GM21515 (cell line): ENCODE data around the gene PTGER1.
A peak's percentile ranks its signal among the peaks of the same experiment; 100 is the strongest.

Experiments used
- ATAC-seq: cut with Tn5 transposase; IDR thresholded peaks from one replicate; pipeline ENCODE4 v1.9.1; 2021; ENCODE audit not compliant: unreplicated experiment

The PTGER1 gene

DNA sequence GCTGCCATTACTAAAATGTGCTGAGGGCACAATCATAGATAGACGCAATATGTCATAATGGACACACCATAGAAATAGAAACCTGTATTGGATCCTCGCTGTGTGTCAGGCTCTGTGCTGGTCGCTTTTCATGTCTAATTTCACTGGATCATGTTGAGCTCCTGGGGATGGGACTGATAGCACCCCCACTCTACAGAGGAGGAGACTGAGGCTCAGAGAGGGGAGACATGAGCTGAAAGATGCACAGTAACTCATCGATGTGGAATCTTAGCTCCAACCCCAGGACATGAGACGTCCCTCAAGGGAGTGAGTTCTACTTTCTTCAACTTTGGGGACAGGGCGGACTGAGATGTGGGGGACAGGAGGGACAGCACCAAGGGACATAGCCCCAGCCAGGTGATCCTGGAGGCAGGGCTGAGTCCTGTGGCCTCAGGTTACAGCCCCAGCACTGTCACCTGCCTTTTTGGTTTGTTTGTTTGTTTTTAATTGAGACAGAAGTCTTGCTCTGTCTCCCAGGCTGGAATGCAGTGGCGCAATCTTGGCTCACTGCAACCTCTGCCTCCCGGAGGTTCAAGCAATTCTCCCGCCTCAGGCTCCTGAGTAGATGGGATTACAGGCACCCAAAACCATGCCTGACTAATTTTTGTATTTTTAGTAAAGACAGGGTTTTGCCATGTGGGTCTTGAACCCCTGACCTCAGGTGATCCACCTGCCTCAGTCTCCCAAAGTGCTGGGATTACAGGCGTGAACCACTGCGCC is 27.4 kb upstream of the PTGER1 start:
- no peak for ATAC-seq

DNA sequence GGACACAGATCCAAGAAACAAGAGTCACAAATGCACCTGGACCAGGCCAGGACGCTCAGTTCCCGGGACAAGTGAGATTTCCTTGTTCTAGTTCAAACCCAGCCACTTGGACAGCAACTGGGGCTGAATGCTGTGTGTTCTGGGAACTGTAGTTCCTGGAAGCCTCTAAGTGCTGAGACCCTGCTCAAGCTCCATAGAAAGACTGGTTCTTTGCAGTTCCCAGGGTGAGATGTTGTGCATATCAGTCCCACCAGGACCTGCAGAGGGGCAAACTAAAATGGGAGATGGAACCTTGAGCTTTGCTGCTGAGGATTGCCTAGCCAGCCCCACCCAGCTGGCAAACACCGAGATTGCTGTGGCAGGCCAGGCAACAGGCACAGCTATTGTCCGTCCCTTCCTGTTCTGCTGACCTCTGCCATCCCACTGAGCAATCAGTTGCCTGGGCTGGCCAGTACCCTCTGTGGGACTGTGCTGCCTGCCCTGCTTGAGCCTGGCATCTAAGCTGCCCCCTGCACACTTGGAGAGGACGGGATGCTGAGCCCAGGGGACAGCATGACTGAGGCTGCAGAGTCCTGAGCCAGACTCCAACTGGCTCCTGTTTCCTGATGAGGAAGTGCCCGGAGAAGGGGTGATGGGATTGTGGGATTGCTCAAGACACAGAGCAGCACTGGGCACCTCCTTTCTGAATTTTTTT is 22.2 kb upstream of the PTGER1 start:
- ATAC-seq = no peak

DNA sequence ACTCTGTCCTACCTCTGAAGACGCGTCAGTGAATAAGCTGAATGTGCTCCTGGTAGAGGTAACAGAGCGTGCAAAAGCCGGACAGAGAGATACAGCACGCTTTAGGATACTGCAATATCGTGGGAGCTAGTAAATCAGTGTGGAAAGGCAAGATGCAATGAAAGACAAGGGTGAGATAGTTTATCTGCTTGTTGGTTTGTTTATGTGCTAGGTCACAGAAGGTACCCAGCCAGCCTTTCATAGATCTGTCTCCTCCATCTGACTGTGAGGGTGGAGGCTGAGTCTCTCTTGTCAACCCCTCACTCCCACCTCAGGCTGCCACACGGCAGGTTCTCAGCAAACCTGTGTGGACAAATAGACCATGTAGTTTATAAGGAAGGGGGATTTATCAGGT is 21.7 kb upstream of the PTGER1 start:
- no peak for ATAC-seq

DNA sequence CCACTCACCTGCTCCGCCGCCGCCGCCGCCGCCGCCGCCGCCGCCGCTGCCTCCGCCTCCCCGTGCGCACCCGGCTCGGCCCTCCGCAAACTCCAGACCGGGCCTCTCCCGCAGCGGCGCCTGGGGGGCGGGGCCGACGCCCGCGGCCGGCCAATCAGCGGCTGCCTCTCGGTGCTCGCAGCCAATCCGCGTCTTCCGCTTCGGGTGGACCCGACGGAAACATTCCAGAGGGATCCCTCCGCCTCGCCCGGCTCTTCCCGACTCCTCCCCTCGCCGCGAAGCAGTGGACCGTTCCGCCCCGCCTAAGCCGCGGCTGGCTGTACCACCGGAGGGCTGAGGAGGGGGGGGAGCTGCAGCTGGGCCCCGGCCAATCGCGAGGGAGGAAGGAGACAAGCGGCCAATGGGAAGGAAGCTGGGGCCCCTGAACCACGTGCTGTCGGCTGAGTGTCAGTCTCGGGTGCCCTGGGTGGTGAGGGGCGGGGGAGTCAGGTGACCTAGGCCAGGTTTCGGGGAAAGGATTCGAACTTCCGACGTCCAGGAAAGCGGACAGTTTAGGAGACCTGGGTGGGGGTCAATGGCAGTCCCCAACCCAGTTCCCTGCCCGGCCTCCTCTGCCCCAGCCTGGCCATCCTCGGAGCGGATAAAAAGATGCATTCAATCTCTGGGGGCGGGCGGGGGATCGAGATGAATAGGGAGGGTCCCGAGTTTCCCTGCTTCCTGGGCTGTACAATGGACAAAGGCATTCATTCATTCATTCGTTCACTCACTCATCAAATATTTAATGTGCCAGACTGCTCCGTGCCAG is 21.1 kb upstream of the PTGER1 start, which contains the start of gene GIPC1:
TSS of gene GIPC1 (minus strand) at position 99 of the 805 bp plus-strand sequence. CDS start 13,151 bp downstream, outside the sequence.
- peak; percentile 62 for ATAC-seq

DNA sequence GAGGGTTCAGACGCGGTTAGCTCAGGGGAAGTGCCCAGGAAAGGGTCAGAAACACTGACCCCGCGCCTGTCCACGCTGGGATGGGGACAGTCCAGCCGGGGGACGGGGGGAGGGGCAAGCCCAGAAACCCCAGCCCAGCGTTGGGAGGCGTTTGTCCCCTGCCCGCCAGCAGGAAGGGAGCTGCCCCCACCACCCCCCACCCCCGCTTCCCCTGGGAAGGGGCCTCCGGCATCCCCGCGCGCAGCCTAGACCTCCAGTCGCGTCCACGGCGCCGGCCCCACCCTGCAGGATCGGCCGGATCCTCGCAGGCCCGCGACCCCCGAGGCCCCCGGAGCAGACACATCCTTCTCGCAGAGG is 20.5 kb upstream of the PTGER1 start:
- ATAC-seq = no peak

DNA sequence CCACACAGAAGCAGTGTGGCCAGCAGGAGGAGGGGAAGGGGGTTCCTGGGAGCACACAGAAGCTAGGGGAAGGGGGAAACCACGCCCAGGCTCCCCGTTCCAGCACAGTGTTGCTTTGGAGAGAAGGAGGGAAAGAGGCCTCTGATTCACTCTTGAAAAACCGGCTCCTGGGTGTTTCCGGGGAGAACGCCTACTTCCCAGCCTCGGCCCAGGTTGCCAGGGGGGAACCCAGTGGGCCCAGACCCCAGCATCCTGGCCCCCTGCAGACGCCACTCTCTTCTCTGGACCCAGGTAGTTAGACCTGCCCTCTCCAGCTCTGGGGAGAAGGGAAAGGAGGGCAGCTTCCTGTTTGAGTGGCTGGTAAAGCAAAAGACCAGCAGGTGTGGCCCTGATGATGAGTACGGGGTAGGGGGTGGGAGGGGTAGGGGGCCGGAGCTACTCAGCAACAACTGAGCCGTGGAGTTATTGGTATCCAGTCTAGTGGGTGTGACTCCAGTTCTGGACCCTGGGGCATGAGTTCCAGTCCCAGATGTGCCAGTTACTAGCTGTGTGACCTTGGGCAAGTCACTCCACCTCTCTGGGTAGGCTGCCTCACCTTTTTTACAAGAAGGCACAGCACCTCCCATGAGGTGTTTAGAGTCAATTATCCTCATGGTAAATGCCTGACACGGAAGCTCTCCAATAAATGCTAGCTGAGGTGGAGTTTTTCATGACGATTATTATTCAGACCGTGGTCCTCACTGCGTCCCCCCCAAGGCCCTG is 19.9 kb upstream of the PTGER1 start:
- ATAC-seq = no peak

DNA sequence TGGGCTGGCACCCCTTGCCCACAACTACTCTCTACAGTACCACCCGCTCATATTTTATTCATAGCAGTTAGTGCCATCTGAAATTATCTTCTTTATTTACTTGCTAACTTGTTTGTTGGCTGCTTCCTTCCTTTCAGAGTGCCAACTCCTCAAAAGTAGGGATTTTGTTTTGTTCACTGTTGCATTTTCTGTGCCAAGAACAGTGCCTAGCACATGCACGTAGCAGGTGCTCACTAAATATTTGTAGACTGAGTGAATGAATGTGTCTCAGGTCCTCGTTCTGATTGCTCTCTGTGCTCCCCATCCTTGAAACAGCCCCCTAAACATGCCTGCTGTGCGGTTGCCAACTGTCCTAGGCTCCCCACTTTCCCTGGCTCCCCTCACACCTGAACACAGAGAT is 19.3 kb upstream of the PTGER1 start:
- no peak for ATAC-seq

DNA sequence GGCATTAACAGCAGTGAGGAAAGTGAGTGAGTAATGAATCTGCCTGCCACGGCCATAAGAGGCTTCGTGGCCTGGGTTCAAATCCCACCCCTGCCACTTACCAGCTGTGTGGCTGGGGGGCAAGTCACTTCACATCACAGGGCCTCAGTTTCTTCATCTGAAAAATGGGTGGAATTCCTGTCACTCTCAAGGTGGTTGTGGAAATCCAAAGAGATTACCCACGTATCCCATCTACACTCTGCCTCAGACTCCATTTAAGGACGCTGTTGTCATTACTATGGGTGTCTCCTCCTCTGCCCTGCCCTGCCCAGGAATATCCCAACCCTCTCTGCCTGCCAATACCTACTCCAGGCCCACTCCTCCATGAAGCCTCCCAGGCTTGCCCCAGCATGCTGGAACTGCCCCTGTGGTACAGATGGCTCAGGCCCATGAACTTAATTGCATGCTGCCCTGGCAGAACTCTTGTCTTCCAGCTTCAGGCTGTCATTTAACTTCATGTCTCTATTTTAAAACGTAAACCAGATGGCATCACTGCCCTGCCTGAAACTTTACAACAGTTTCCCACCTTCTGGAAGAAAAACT is 17.7 kb upstream of the PTGER1 start:
- no peak for ATAC-seq

DNA sequence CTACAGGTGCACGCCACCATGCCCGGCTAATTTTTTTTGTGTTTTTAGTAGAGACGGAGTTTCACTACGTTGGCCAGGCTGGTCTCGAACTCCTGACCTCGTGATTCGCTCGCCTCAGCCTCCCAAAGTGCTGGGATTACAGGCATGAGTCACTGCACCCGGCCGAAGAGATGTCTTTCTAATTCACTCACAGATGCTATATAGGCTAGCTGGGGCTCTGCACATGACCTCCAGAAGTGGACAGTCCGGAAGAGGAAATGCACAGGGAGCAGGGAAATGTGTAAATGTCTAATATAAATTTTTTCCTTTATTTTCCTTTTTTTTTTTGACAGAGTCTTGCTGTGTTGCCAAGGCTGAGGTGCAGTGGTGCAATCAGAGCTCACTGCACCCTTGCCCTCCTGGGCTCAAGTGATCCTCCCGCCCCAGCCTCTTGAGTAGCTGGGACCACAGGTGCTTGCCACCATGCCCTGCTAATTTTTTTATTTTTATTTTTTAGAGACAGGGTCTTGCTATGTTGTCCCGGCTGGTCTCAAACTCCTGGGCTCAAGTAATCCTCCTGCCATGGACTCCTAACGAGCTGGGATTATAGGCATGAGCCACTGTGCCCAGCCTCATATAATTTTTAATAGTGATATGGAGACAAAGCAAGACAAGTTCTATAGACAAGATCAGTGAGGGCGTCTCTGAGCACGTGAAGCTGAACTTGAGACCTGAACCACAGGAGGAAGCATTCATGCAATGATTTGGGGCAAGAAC is 12.4 kb upstream of the PTGER1 start:
- ATAC-seq = no peak

DNA sequence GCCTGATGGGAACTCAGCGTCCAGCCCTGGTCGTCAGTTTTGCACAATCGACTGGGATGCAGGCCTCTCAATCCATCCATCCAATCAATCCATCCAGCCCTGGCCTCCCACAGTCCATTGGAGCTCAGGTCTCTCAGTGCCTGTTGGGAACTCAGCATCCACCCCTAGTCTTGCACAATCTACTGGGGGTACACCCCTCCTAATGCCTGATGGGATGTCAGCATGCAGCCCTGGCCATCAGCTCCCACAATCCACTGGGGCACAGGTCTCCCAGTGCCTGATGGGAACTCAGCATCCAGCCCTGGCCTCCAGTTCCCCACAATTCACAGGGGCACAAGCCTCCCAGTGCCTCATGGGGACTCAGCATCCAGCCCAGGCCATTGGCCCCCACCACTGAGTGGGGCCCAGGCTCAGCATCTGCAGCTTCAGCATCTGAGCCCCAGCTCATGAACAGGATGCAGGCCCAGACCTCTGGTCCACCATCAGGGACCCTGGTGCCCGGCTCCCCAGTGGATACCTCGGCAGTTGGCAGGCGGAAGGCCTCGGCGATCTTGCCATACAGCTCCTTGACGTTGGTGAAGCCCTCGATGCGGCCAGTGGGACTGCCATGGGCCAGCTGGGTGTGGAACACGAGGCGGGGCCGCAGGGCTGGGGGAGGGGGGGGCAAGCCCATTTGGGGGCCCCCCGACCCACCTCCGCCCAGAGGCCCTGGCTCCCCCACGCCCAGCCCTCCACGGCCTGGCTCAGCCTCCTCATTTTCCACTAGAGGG is 7.2 kb upstream of the PTGER1 start:
- ATAC-seq = no peak

DNA sequence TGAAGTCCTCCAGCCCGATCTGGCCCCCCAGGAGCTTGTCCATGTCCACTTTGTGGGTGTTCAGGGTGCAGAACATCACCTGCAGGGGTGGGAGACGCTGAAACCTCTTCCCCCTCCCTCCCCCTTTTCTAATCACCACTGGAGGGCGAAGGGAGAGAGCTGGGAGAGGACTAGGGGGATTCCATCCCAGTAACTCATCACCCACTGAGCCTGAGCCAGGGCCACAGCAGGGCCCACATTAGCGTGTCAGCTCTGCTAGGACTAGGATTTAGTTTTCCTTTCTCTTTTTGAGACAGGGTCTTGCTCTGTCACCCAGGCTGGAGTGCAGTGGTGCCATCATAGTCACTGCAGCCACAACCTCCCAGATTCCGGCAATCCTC is 5.5 kb upstream of the PTGER1 start:
- ATAC-seq = no peak

DNA sequence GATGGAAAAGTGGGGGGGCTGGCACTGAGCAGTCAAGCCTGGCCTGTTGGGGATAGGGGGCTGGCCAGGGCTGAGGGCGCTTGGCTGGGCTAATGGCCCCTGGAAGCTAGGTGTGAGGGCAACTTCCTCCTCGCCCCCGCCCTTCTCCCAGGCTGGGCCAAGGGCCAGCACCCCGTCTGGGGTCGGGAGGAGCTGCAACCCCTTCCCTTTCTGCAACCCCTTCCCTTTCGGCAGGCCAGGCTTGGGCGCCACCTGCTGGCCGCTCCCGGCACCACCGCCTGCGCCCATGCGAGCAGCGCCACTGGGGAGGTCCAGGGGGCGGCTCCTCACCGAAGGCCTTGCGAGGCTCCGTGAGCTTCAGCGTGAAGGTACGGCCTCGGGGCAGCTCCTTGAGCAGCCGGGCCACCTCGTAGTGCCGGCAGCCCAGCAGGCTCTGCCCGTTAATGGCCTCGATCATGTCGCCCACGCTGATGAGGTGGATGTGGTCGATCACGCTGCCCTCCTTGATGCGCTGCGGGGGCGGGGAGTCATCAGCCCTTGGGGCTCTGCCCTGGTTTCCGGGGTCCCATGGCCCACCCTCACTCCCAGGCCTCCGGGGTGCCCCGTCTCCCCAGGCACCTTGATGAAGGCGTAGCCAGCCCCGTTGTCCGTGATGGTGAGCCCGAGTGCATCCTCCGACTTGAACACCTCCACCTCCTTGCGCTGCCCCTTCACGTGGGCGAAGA is 5.0 kb upstream of the PTGER1 start:
- ATAC-seq = no peak

DNA sequence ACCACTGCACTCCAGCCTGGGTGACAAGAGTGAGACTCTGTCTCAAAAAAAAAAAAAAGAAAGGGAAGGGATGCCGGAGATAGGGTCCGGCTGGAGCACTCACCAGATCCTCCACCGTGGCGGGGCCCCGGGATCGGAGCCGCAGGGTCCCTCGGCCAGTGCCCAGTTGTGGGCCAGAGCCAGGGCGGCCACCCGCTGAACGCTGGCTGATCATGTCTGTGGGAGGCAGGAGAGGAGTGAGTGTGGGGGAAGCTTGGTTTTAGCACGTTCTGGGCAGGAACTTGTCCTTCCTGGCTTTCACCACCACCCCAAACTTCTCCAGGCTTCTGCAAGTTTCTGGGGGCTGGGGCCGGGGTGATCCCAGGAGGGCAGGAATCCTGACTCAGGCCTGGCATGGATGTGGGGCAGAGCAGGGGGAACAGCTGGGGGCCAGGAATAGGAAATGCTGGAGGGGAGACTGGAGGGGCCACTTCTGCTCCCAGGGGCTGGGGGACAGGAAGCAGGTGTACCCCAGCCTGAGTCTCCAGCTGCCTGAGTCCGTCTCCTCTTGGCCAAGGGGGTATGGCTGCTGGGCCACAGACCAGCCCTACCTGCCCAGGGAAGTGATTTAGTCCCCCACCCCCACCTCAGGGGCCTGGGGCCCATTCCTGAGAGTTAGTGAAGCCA is 4.3 kb upstream of the PTGER1 start:
- no peak for ATAC-seq

DNA sequence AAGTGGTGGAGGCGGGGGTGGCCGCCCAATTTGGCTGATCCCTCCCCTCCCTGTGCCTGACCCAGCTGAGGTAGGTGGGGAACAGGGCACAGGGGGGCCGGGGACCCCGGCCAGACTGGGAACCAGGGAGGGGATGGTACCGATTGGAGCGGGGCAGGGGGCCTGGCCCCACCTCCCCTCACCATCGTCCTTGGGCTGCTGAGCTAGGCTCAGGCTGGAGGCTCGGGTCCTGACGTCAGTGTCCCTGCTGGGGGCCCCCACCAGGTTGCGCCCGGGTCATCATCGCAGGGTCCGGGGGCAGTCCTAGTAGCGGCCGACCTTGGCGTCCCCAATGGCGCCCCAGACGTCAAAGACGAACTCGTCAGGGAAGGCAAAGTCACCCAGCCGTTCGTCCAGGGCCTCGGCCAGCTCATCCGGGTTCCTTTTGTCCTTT is 3.0 kb upstream of the PTGER1 start:
- ATAC-seq = no peak

DNA sequence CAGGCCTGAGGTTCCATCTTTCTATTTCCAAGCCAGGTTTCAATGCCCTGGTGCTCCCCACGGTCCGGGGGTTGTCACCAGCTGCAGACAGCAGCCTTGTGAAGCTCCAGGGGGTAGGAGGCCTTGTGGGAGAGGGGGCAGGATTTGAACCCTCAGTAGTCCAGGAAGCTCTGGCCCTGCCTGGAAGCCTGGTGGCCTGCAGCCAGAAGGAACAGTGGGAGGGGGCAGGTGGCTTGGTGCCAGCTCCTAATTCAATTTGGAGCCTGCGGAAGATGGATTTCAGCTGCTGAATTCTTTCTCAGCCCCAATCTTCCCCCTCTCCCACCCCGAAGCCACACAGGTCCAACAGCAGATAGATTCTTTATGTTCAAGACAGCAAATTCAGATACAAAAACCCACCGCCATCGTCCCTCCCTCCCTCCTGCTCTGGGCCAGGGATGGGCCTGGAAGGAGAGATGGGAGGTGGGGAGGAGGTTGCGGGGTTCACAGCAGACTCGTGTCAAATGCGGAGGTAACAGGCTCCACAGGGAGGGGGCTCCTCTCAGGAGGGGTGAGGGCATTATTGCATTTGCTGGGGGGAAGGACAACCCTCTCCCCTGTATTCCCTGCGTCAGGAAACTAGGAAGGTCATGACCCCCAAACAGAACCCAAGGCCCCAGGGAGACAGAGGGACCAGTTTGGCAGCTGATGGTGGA is 2.4 kb upstream of the PTGER1 start:
- ATAC-seq = no peak

DNA sequence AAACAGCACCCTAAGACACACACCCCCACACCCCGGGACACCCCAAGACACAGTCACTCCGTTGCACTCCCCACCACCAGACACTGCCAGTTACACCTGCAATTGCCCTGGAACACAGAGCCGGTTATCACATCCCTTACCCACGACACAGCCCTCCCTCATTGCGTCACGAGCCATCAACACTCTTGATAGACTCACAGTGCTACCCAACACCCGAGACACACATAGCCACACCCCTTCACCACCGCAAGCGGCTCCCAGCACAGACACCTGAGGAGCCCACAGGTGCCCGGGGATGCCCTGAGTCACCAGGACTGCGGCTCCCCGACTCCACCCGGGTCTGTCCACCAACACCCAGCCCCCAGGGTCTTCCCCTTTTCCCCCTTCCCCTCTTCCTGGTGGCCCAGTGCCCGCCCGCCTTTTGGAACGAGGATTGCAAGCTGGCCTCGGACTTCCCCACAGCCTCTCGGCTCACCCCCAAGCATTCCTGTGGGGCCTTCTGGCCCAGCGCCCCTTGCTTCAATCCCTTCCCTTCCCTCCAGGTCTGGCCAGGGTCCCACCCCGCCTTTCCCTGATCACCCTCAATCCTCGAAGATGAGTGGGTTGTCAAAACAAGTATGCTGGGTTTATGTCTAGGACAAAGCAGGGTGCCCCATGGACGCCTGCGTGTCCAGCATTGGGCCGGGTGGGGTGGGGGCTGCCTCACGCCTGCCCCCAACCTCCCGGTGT is 1.7 kb upstream of the PTGER1 start:
- no peak for ATAC-seq

DNA sequence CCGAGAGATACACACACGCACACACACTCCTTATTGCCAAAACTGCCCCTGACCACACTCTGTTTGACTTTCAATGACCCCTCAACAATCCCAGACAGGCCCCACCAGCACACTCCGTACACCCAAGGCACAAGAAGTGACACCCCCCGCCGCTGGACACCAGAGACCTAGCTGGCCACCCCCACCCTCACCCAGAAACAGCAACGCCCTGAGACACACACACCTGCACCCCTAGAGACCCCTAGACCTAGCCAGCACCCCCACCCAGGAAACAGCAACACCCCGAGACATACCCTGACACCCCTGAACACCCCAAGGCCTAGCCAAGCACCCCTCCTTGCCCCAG is 1.1 kb upstream of the PTGER1 start:
- ATAC-seq = no peak
